Endothelial cell of umbilical vein (primary cell): ENCODE results near the gene XKR8. TPM values are rescaled to one million over a fixed set of nuclear protein-coding genes. Genes with fewer than 3 reads are reported as not detected.

Experiments
- BruUV-seq: library from RNA; stranded (reverse); fragments of 400-500 nt; replicated peaks from 2 replicates; lab custom pipeline; 2021; lab: Mats Ljungman, UMichigan
- CTCF ChIA-PET: fragments of 300-600, 350-600 bp; sonication (Branson Sonifier 250); formaldehyde crosslinking; loops from one replicate; lab custom pipeline; 2021; ENCODE audit warnings: antibody characterized with exemption, inconsistent platforms; lab: Charles Lee
- POLR2A ChIA-PET: fragments of 300-600, 350-600 bp; sonication (Branson Sonifier 250); formaldehyde crosslinking; loops from one replicate; lab custom pipeline; 2021; ENCODE audit warnings: antibody characterized with exemption, inconsistent platforms; lab: Charles Lee
- DNase-seq: peaks from one replicate; pipeline ENCODE4 v3.0.0-alpha.2; 2011; ENCODE audit warnings: low read depth, low spot score
- FAIRE-seq: peaks from 2 replicates; lab custom pipeline; 2011; peaks lifted over from hg19 to GRCh38; lab: Jason Lieb, UNC
- H2AFZ ChIP-seq: 2 replicates; pipeline ENCODE4 v1.6.0; 2012; ENCODE audit warnings: low read depth, low read length, control low read depth, inconsistent platforms
- H3K27ac ChIP-seq: 2 replicates; pipeline ENCODE4 v1.5.1; 2011; ENCODE audit warnings: low read depth, mild to moderate bottlenecking, control low read depth, low read length, moderate library complexity; ENCODE audit not compliant: insufficient read depth
- H3K27me3 ChIP-seq, 2 experiments: 2 replicates each; pipeline versions ENCODE4 v1.6.0 to v1.6.1; 2011; ENCODE audit warnings: low read length in 2 of 2, mixed read lengths in 1 of 2; ENCODE audit not compliant: control insufficient read depth in 2 of 2, insufficient read depth in 2 of 2
- H3K36me3 ChIP-seq, 2 experiments: 2 replicates in 1 of 2; 3 replicates in 1 of 2; pipeline ENCODE4 v1.5.1; 2011; ENCODE audit warnings: low read length in 2 of 2, mild to moderate bottlenecking in 1 of 2, moderate library complexity in 1 of 2; ENCODE audit not compliant: control insufficient read depth in 2 of 2, insufficient read depth in 2 of 2; ENCODE audit errors: extremely low read depth in 1 of 2
- H3K4me1 ChIP-seq: 3 replicates; pipeline ENCODE4 v1.5.1; 2011; ENCODE audit warnings: mild to moderate bottlenecking, low read length; ENCODE audit not compliant: control insufficient read depth, insufficient read depth; ENCODE audit errors: extremely low read depth
- H3K4me2 ChIP-seq: 2 replicates; pipeline ENCODE4 v1.6.1; 2011; ENCODE audit warnings: low read length, control low read depth, mixed read lengths; ENCODE audit not compliant: insufficient read depth
- H3K4me3 ChIP-seq, 3 experiments: fragments of 200-600 bp in 1 of 3; sonication (generic), shearing (Covaris generic) in 1 of 3; replicated peaks in 1 of 3; 2 replicates each; pipeline ENCODE4 v1.5.1; 2011 to 2016; ENCODE audit warnings: control low read depth in 3 of 3, low read length in 3 of 3, mild to moderate bottlenecking in 2 of 3, inconsistent platforms in 1 of 3, low read depth in 1 of 3, moderate library complexity in 1 of 3; ENCODE audit not compliant: insufficient read depth in 1 of 3
- H3K79me2 ChIP-seq: 2 replicates; pipeline ENCODE4 v1.6.0; 2012; ENCODE audit warnings: low read length, inconsistent platforms; ENCODE audit not compliant: control insufficient read depth, insufficient read depth
- H3K9ac ChIP-seq: replicated peaks from 2 replicates; pipeline ENCODE3; 2011; ENCODE audit warnings: low read length, control low read depth; ENCODE audit not compliant: insufficient read depth; ENCODE audit errors: extremely low read depth
- H3K9me1 ChIP-seq: replicated peaks from 3 replicates; pipeline ENCODE4 v1.6.0; 2011; ENCODE audit warnings: mild to moderate bottlenecking, low read length; ENCODE audit not compliant: control insufficient read depth, insufficient read depth; ENCODE audit errors: extremely low read depth
- H3K9me3 ChIP-seq: replicated peaks from 2 replicates; pipeline ENCODE4 v1.5.1; 2012; ENCODE audit warnings: low read length, inconsistent platforms; ENCODE audit not compliant: control insufficient read depth, insufficient read depth
- H4K20me1 ChIP-seq: replicated peaks from 2 replicates; pipeline ENCODE3; 2011; ENCODE audit warnings: mild to moderate bottlenecking, low read length; ENCODE audit not compliant: control insufficient read depth, insufficient read depth; ENCODE audit errors: extremely low read depth
- EZH2 ChIP-seq: IDR thresholded peaks from 2 replicates; pipeline ENCODE4 v1.6.1; 2012; ENCODE audit warnings: borderline replicate concordance, low read depth, mild to moderate bottlenecking, moderate library complexity, low read length, inconsistent platforms; ENCODE audit not compliant: severe bottlenecking
- FOS ChIP-seq: IDR thresholded peaks from 2 replicates; pipeline ENCODE4 v1.6.1; 2011; ENCODE audit warnings: mild to moderate bottlenecking, low read length, moderate library complexity, borderline replicate concordance; ENCODE audit not compliant: insufficient read depth
- GATA2 ChIP-seq: IDR thresholded peaks from 2 replicates; pipeline ENCODE4 v1.7.0; 2011; ENCODE audit warnings: low read depth, mild to moderate bottlenecking, moderate library complexity, mixed read lengths, low read length; ENCODE audit not compliant: insufficient read length, insufficient read depth
- JUN ChIP-seq: IDR thresholded peaks from 2 replicates; pipeline ENCODE4 v1.6.1; 2011; ENCODE audit warnings: borderline replicate concordance, low read depth; ENCODE audit not compliant: insufficient read length, insufficient read depth
- MYC ChIP-seq: IDR thresholded peaks from one replicate; pipeline ENCODE4 v1.6.1; 2011; ENCODE audit warnings: mild to moderate bottlenecking, low read depth, low read length
- POLR2A ChIP-seq: IDR thresholded peaks from 2 replicates; pipeline ENCODE4 v1.6.1; 2012; ENCODE audit warnings: low read depth, mild to moderate bottlenecking, control low read depth, low read length
- POLR2AphosphoS5 ChIP-seq: IDR thresholded peaks from 2 replicates; pipeline ENCODE4 v1.6.1; 2012; ENCODE audit warnings: low read depth, mild to moderate bottlenecking, control low read depth, low read length, moderate library complexity; ENCODE audit not compliant: insufficient read depth
- dilution Hi-C: fragments of 300-500 bp; cut with MboI; formaldehyde crosslinking; loops from one replicate; pipeline ENCODE4 v1.15.0; 2019; ENCODE audit warnings: low sequenced_read_pairs; ENCODE audit not compliant: extremely low pct_ligation_motif_present
- intact Hi-C: fragments of 100-400 bp; cut with micrococcal nuclease; formaldehyde crosslinking; loops from one replicate; pipeline ENCODE4 v1.10.0; 2022
- polyA plus RNA-seq, 4 experiments: library from polyadenylated mRNA; depleted of rRNA in 3 of 4; stranded (reverse) in 3 of 4; unstranded in 1 of 4; fragments of >200 nt; gene quantifications; 2 replicates each; pipeline versions ENCODE4 v1.2.1 to v1.2.3, GENCODE V29; 2011 to 2012; ENCODE audit warnings: missing spikeins in 1 of 4
- total RNA-seq: library from RNA; stranded (reverse); gene quantifications from 2 replicates; pipeline ENCODE4 v1.2.3, GENCODE V29; 2021
- TF ChIP-seq, protein P1 (sequence below): IDR thresholded peaks from 2 replicates; pipeline ENCODE4 v1.6.1; 2011; ENCODE audit not compliant: insufficient read depth, insufficient read length
- TF ChIP-seq, protein P2 (sequence below), 2 donors: IDR thresholded peaks; 1 replicate in 1 of 2; 2 replicates in 1 of 2; pipeline ENCODE4 v1.5.1; 2011; ENCODE audit warnings: low read length in 2 of 2, mild to moderate bottlenecking in 2 of 2, moderate library complexity in 2 of 2, control low read depth in 1 of 2, inconsistent platforms in 1 of 2, low read depth in 1 of 2; ENCODE audit not compliant: insufficient read depth in 1 of 2; ENCODE audit errors: extremely low read depth in 1 of 2

The XKR8 gene
- total and polyA plus RNA-seq, 2 donors (not counting 3 experiments of a cell fraction or from before 2014, with no cell fraction given), result 10.0 to 13.1 TPM

DNA sequence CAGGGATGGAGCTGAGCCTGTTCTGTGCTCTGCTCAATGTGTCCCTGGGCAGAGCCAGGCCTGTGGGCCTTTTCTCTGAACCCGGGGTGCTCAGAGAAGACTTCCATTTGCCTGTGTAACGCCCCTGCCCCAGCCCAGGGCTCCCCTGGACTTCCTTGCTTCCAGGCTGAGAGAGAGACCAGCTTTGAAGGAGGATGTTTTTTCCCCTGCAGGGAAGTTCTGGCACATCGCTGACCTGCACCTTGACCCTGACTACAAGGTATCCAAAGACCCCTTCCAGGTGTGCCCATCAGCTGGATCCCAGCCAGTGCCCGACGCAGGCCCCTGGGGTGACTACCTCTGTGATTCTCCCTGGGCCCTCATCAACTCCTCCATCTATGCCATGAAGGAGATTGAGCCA is 14.8 kb upstream of the XKR8 start:
- Histone ChIP-seq H3K79me2 (no peaks in the 10 kb centered on the region), H4K20me1 (no peaks in the 10 kb centered on the region), H3K27ac (no peak overlapping the region), H3K4me3 (no peak overlapping the region), H3K9ac (no peak overlapping the region), H3K27me3 (no peaks in the 10 kb centered on the region), H3K4me1 (peaks cover 7% of the 10 kb centered on the region), H3K9me1 (no peaks in the 10 kb centered on the region), H2AFZ (no peak overlapping the region), H3K4me2 (no peak overlapping the region), H3K36me3 (no peaks in the 10 kb centered on the region), H3K9me3 (no peaks in the 10 kb centered on the region)
- dilution Hi-C loops (no loop called here), intact Hi-C loops (no loop called here)
- FAIRE-seq (no peak), DNase-seq (no peak)
- ChIA-PET POLR2A (no interaction called here), CTCF (interaction anchor here (1.2 to 2.1 kb wide), 2 partner anchors 35 to 87 kb away, joined by 3 to 10 read pairs; no protein-coding TSS in a partner anchor)
- BruUV-seq, result no TSS peak
- TF ChIP-seq, protein P1, sequence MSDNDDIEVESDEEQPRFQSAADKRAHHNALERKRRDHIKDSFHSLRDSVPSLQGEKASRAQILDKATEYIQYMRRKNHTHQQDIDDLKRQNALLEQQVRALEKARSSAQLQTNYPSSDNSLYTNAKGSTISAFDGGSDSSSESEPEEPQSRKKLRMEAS, result no peak
- no peak for TF ChIP-seq MYC
- no peak for TF ChIP-seq EZH2
- TF ChIP-seq FOS, result no peak
- TF ChIP-seq POLR2A, result no peak
- no peak for TF ChIP-seq POLR2AphosphoS5
- TF ChIP-seq JUN, result no peak
- no peak for TF ChIP-seq GATA2
- TF ChIP-seq, protein P2, sequence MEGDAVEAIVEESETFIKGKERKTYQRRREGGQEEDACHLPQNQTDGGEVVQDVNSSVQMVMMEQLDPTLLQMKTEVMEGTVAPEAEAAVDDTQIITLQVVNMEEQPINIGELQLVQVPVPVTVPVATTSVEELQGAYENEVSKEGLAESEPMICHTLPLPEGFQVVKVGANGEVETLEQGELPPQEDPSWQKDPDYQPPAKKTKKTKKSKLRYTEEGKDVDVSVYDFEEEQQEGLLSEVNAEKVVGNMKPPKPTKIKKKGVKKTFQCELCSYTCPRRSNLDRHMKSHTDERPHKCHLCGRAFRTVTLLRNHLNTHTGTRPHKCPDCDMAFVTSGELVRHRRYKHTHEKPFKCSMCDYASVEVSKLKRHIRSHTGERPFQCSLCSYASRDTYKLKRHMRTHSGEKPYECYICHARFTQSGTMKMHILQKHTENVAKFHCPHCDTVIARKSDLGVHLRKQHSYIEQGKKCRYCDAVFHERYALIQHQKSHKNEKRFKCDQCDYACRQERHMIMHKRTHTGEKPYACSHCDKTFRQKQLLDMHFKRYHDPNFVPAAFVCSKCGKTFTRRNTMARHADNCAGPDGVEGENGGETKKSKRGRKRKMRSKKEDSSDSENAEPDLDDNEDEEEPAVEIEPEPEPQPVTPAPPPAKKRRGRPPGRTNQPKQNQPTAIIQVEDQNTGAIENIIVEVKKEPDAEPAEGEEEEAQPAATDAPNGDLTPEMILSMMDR (IDR thresholded peaks at IDR 0.05; ENCODE audit: extremely low read depth in 1 of 2, insufficient read depth in 1 of 2, low read depth in 1 of 2, low read length in 2 of 2), result no peak
